ENCODE results near the gene SCN1B. TPM values are rescaled to one million over a fixed set of nuclear protein-coding genes. Genes with fewer than 3 reads are reported as not detected.

The SCN1B gene
- total RNA-seq, 1 donor from 2014 or later = 5.8 TPM

DNA sequence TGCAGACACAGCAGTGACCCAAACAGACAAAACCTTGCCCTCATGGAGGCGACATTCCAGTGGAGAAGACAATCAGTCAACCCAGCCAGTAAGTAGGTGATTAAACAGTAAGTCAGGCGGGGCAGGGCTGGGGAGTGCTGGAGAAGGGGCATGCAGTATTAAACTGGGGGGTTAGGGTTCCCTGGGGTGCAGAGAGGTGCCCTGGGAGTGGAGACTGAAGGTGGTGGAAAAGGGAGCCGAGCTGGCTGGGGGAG lies 54.2 kb downstream of the SCN1B start:
- Mint-ChIP-seq H3K27ac (ENCODE audit: unreplicated experiment) (no peak overlapping the region), H3K36me3 (ENCODE audit: low read depth) (no peaks in the 10 kb centered on the region), H3K27me3 (ENCODE audit: low read depth) (no peaks in the 10 kb centered on the region), H3K4me1 (ENCODE audit: low read depth) (peaks cover 9% of the 10 kb centered on the region), H3K4me3 (ENCODE audit: unreplicated experiment) (no peak overlapping the region), H3K9me3 (ENCODE audit: low read depth) (no peaks in the 10 kb centered on the region)
- TF ChIP-seq, protein P1, sequence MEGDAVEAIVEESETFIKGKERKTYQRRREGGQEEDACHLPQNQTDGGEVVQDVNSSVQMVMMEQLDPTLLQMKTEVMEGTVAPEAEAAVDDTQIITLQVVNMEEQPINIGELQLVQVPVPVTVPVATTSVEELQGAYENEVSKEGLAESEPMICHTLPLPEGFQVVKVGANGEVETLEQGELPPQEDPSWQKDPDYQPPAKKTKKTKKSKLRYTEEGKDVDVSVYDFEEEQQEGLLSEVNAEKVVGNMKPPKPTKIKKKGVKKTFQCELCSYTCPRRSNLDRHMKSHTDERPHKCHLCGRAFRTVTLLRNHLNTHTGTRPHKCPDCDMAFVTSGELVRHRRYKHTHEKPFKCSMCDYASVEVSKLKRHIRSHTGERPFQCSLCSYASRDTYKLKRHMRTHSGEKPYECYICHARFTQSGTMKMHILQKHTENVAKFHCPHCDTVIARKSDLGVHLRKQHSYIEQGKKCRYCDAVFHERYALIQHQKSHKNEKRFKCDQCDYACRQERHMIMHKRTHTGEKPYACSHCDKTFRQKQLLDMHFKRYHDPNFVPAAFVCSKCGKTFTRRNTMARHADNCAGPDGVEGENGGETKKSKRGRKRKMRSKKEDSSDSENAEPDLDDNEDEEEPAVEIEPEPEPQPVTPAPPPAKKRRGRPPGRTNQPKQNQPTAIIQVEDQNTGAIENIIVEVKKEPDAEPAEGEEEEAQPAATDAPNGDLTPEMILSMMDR (IDR thresholded peaks at IDR 0.05) = no peak
- DNase-seq (ENCODE audit: low spot score) = no peak

DNA sequence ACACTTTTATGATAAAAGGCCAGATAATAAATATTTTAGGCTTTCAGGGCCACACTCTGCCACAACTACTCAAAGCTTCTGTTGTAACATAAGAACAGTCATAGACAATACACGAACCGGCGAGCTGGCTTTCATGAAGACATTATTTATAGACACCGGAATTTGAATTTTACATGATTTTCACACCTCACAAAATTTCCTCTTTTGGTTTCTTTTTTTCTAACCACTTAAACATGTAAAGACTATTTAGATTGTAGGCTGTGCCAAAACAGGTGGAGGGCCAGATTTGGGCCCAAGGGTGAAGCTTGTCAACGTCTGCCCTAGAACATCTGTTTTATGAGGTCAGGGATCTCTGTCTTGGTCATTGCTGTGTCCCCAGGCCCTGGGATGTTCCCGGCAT lies 55.7 kb downstream of the SCN1B start:
- Mint-ChIP-seq H3K9me3 (ENCODE audit: low read depth) (no peaks in the 10 kb centered on the region), H3K36me3 (ENCODE audit: low read depth) (no peaks in the 10 kb centered on the region), H3K4me1 (ENCODE audit: low read depth) (peaks cover 9% of the 10 kb centered on the region), H3K27me3 (ENCODE audit: low read depth) (no peaks in the 10 kb centered on the region), H3K27ac (ENCODE audit: unreplicated experiment) (no peak overlapping the region), H3K4me3 (ENCODE audit: unreplicated experiment) (no peak overlapping the region)
- no peak for DNase-seq (ENCODE audit: low spot score)
- TF ChIP-seq, protein P1 (IDR thresholded peaks at IDR 0.05) = no peak

DNA sequence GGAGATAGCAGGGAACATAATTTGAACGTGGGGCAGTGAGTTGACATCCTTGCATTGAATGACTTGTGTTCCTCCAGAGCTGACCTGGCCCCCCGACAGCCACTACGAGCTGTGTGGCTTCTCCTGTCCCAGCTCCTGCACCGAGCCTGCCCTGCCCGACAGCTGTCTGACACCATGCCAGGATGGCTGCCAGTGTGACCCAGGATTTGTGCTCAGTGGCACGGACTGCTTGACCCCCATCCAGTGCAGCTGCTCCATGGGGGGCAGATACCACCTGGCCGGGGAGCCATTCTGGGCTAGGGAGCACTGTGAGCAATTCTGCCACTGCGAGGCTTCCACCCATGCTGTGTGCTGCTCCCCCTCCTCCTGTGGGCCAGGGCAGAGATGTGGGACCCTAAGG lies 56.2 kb downstream of the SCN1B start:
- DNase-seq (ENCODE audit: low spot score) = no peak
- Mint-ChIP-seq H3K4me1 (ENCODE audit: low read depth) (peaks cover 9% of the 10 kb centered on the region), H3K27me3 (ENCODE audit: low read depth) (no peaks in the 10 kb centered on the region), H3K27ac (ENCODE audit: unreplicated experiment) (no peak overlapping the region), H3K9me3 (ENCODE audit: low read depth) (no peaks in the 10 kb centered on the region), H3K36me3 (ENCODE audit: low read depth) (no peaks in the 10 kb centered on the region), H3K4me3 (ENCODE audit: unreplicated experiment) (no peak overlapping the region)
- TF ChIP-seq, protein P1 (IDR thresholded peaks at IDR 0.05) = no peak

DNA sequence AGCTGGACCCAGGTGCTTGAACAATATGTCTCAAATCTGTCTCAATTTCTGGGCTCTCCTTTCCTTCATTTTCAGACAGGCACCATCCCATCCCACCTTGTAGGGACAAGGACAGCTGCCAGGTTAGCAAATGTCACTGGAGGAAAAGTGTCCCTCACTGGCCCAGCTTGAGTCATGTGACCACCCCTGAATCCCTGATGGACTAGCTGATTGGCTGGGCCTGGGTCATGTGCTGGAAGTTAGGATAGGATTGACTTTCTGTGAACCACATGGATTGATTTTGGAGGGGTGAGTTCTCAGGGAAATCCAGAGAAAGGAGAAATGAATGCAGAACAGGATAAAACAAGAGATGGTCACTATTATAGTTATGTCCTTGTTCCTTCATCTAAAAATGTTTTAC lies 57.1 kb downstream of the SCN1B start:
- H3K4me3 Mint-ChIP-seq (ENCODE audit: unreplicated experiment) = no peak overlapping the region
- DNase-seq (ENCODE audit: low spot score) = no peak
- H3K27ac Mint-ChIP-seq (ENCODE audit: unreplicated experiment) = no peak overlapping the region
- H3K36me3 Mint-ChIP-seq (ENCODE audit: low read depth) = no peaks in the 10 kb centered on the region
- TF ChIP-seq, protein P1 (IDR thresholded peaks at IDR 0.05) = no peak
- no peaks in the 10 kb centered on the region for H3K27me3 Mint-ChIP-seq (ENCODE audit: low read depth)
- H3K4me1 Mint-ChIP-seq (ENCODE audit: low read depth) = peaks cover 9% of the 10 kb centered on the region
- no peaks in the 10 kb centered on the region for H3K9me3 Mint-ChIP-seq (ENCODE audit: low read depth)

DNA sequence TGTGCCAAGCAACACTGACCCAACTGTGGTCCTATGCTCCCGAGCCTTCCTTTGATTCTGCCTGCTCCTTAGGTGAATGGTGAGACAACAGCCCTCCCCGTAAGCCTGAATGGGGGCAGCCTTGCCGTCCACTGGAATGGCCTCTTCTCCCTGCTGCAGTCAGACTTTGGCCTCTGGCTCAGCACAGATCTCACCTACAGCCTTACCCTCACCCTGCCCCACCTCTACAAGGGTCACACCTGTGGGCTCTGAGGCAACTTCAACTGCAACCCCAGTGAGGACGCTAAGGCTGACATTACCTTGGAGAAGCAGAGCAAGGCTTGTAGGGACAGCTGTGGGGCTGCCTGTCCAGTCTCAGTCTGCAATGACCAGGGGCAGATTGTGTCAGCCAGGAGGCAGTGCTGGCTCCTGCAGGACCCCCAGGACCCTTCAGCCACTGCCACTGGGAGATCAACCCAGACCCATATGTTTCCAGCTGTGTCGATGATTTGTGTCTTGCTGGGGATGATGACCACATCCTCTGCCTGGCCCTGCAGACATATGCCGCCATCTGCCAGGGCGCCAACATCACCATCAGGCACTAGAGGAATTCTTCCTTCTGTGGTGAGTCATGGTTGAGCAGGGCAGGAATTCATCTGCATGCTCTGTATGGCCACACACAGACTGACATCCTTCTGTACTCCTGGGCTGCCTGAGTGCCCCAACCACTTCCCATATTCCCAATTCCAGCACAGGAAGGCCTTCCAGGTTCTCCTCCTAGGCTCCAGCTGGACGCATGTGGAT lies 58.1 kb downstream of the SCN1B start:
- Mint-ChIP-seq H3K27me3 (ENCODE audit: low read depth) (no peaks in the 10 kb centered on the region), H3K36me3 (ENCODE audit: low read depth) (no peaks in the 10 kb centered on the region), H3K4me3 (ENCODE audit: unreplicated experiment) (no peak overlapping the region), H3K4me1 (ENCODE audit: low read depth) (peaks cover 9% of the 10 kb centered on the region), H3K9me3 (ENCODE audit: low read depth) (no peaks in the 10 kb centered on the region), H3K27ac (ENCODE audit: unreplicated experiment) (peak overlapping the region; percentile 60)
- TF ChIP-seq, protein P1 (IDR thresholded peaks at IDR 0.05) = peak; percentile 18
- DNase-seq (ENCODE audit: low spot score) = no peak

Measured in chondrocyte (in vitro differentiated cells).